Measurements from ENCODE around the gene SERPINA5.
"Not testable (repeated sequence)": the region's sequence is repeated elsewhere in the genome, so short reads cannot be mapped to it uniquely, and the experiment has no call there.

The SERPINA5 gene

GRCh38 chr14:94577472-94577871 lies 3.8 kb upstream of the SERPINA5 start:
- DNase-seq: not testable (repeated sequence)

- DNase-seq: no peak
Measured at GRCh38 chr14:94578712-94579111, 2.5 kb upstream of the SERPINA5 start.

- DNase-seq: no peak
Measured at GRCh38 chr14:94582199-94582750, 1.0 kb downstream of the SERPINA5 start.

GRCh38 chr14:94582851-94583250 lies 1.6 kb downstream of the SERPINA5 start:
- DNase-seq: no peak

- DNase-seq: no peak
Measured at GRCh38 chr14:94583557-94583956, 2.3 kb downstream of the SERPINA5 start.

- DNase-seq: no peak
Measured at GRCh38 chr14:94584591-94585280, 3.5 kb downstream of the SERPINA5 start.

GRCh38 chr14:94586635-94587034 lies 5.4 kb downstream of the SERPINA5 start:
- DNase-seq: no peak

GRCh38 chr14:94588311-94588710 lies 7.1 kb downstream of the SERPINA5 start:
- DNase-seq: no peak

- no peak for DNase-seq
Measured at GRCh38 chr14:94591073-94591472, 9.8 kb downstream of the SERPINA5 start.

GRCh38 chr14:94591871-94592270 lies 10.6 kb downstream of the SERPINA5 start:
- DNase-seq: no peak

GRCh38 chr14:94592457-94592856 lies 11.2 kb downstream of the SERPINA5 start:
- no peak for DNase-seq

- DNase-seq: no peak
Measured at GRCh38 chr14:94593376-94593748, 12.1 kb downstream of the SERPINA5 start.

- no peak for DNase-seq
Measured at GRCh38 chr14:94593749-94594431, 12.7 kb downstream of the SERPINA5 start.

- DNase-seq: no peak
Measured at GRCh38 chr14:94594441-94594840, 13.2 kb downstream of the SERPINA5 start.

GRCh38 chr14:94595912-94596311 lies 14.7 kb downstream of the SERPINA5 start:
- DNase-seq: no peak

GRCh38 chr14:94596361-94596760 lies 15.1 kb downstream of the SERPINA5 start:
- no peak for DNase-seq

GRCh38 chr14:94597788-94598187 lies 16.6 kb downstream of the SERPINA5 start:
- no peak for DNase-seq

- no peak for DNase-seq
Measured at GRCh38 chr14:94598506-94598815, 17.2 kb downstream of the SERPINA5 start.

- peak; percentile 12 for DNase-seq
Measured at GRCh38 chr14:94598816-94599655, 17.8 kb downstream of the SERPINA5 start.

- no peak for DNase-seq
Measured at GRCh38 chr14:94599656-94600004, 18.4 kb downstream of the SERPINA5 start.

- no peak for DNase-seq
Measured at GRCh38 chr14:94600148-94600545, 18.9 kb downstream of the SERPINA5 start.

- no peak for DNase-seq
Measured at GRCh38 chr14:94601884-94602391, 20.7 kb downstream of the SERPINA5 start.

- DNase-seq: no peak
Measured at GRCh38 chr14:94602722-94603121, 21.5 kb downstream of the SERPINA5 start.

- DNase-seq: no peak
Measured at GRCh38 chr14:94605361-94605760, 24.1 kb downstream of the SERPINA5 start.

All from NCI-H1105 (cell line).